HG02852 (cell line): Measurements from ENCODE around the gene PRR29.
A peak's percentile ranks its signal among the peaks of the same experiment; 100 is the strongest.

ENCODE experiments used
- ATAC-seq: cut with Tn5 transposase; IDR thresholded peaks from one replicate; pipeline ENCODE4 v1.9.1; 2021; ENCODE audit warnings: mild to moderate bottlenecking, moderate library complexity; ENCODE audit not compliant: unreplicated experiment

Gene PRR29

GRCh38 chr17:64008346-64008745 is 10.2 kb downstream of the PRR29 start:
- ATAC-seq: no peak

GRCh38 chr17:64008830-64009229 is 10.7 kb downstream of the PRR29 start:
- no peak for ATAC-seq

GRCh38 chr17:64009571-64010402 is 11.6 kb downstream of the PRR29 start:
- ATAC-seq: no peak

GRCh38 chr17:64015447-64015846 is 17.3 kb downstream of the PRR29 start:
- no peak for ATAC-seq

- no peak for ATAC-seq
Measured at GRCh38 chr17:64016231-64016784, 18.2 kb downstream of the PRR29 start.

- ATAC-seq: no peak
Measured at GRCh38 chr17:64016974-64017373, 18.8 kb downstream of the PRR29 start.

- ATAC-seq: no peak
Measured at GRCh38 chr17:64017381-64017980, 19.3 kb downstream of the PRR29 start.

GRCh38 chr17:64019551-64019961 is 21.4 kb downstream of the PRR29 start:
- ATAC-seq: peak; percentile 9

- peak; percentile 66 for ATAC-seq
Measured at GRCh38 chr17:64020056-64020766, 22.1 kb downstream of the PRR29 start, which contains the start of gene ICAM2. Gene ICAM2 (minus strand): TSS chr17:64020633. CDS start chr17:64006691, 13,942 bp downstream.

GRCh38 chr17:64022611-64023063 is 24.5 kb downstream of the PRR29 start:
- ATAC-seq: no peak

- ATAC-seq: no peak
Measured at GRCh38 chr17:64024215-64024654, 26.1 kb downstream of the PRR29 start.

GRCh38 chr17:64024781-64025731 is 26.9 kb downstream of the PRR29 start:
- ATAC-seq: no peak

GRCh38 chr17:64025732-64026294 is 27.7 kb downstream of the PRR29 start:
- peak; percentile 62 for ATAC-seq

GRCh38 chr17:64028874-64029464 is 30.8 kb downstream of the PRR29 start:
- ATAC-seq: no peak

- ATAC-seq: no peak
Measured at GRCh38 chr17:64032081-64032480, 33.9 kb downstream of the PRR29 start.

GRCh38 chr17:64036198-64036922 is 38.2 kb downstream of the PRR29 start:
- no peak for ATAC-seq

GRCh38 chr17:64037180-64037579 is 39.0 kb downstream of the PRR29 start:
- ATAC-seq: no peak

- ATAC-seq: no peak
Measured at GRCh38 chr17:64037802-64038201, 39.7 kb downstream of the PRR29 start.
